ENCODE measurements around the gene VCAM1.

Gene VCAM1

DNA sequence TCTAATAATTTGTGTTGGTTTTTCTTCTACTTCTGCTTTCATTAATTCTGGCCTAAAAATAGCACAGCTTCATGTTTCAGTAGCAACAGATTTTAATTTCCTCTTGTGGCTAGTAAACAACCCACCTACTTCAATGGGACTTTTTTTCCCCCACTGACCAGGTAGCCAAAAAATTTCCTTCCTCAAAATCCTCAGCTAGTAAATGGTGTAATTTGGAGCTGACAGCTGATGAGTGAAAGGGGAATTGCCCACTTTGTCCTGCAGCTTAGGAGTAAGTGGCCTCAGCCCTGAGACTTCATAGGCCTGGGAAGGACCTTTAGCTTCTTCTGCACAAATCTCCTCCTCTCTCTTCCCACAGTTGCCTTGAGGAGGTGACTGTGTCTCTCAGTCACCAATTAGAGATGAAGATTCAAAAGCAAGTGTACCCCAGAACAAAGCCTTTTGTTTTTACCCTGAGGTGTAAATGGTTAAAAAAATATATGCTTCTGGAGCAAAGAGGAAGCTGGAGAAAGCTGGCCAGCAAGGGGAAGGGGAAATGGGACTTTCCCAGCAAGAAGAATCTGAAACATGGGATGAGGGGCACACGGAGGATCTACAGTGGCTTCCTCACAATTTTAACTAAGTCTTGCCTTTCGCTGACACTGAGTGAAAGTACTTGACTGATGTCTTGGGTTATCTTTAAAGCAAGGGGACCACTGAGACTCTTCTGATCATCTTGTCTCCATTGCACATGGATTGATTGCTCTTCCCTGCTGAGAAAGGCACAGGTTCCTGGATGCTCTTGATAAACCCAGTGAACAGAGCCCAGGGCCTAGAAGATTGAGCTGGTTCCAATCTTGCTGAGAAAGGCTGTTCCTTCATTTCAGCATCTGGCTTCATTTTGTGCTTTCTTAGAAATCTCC is 35.8 kb upstream of the VCAM1 start:
- H3K27ac ChIP-seq (ENCODE audit: low read depth, low read length) = peak overlapping the region; percentile 73
- no peak for TF ChIP-seq CTCF (IDR thresholded peaks at IDR 0.05; ENCODE audit: low read depth, low read length, poor library complexity, severe bottlenecking)
- no peak for TF ChIP-seq EZH2phosphoT487 (IDR thresholded peaks at IDR 0.05; ENCODE audit: borderline replicate concordance, low read length)
- H3K36me3 ChIP-seq (ENCODE audit: control insufficient read depth, low read length) = no peaks in the 10 kb centered on the region
- peaks cover 23% of the 10 kb centered on the region for H3K4me1 ChIP-seq (ENCODE audit: control insufficient read depth, low read length)
- H3K79me2 ChIP-seq (ENCODE audit: control insufficient read depth, low read length) = no peaks in the 10 kb centered on the region
- peak overlapping the region; percentile 76 for H3K4me2 ChIP-seq (ENCODE audit: low read length)
- no peaks in the 10 kb centered on the region for H3K27me3 ChIP-seq (ENCODE audit: control insufficient read depth, low read length)
- H3K9me2 ChIP-seq (replicated peaks; ENCODE audit: control insufficient read depth, low read length) = no peaks in the 10 kb centered on the region
- no peaks in the 10 kb centered on the region for H3K9me3 ChIP-seq (ENCODE audit: control insufficient read depth, insufficient read depth, low read length)
- H3K4me3 ChIP-seq (ENCODE audit: low read length) = peak overlapping the region; percentile 59
- H4K20me1 ChIP-seq (ENCODE audit: control insufficient read depth, insufficient read depth, low read depth, low read length) = no peaks in the 10 kb centered on the region
- H3F3A ChIP-seq (ENCODE audit: control insufficient read depth, insufficient read depth) = no peaks in the 10 kb centered on the region

DNA sequence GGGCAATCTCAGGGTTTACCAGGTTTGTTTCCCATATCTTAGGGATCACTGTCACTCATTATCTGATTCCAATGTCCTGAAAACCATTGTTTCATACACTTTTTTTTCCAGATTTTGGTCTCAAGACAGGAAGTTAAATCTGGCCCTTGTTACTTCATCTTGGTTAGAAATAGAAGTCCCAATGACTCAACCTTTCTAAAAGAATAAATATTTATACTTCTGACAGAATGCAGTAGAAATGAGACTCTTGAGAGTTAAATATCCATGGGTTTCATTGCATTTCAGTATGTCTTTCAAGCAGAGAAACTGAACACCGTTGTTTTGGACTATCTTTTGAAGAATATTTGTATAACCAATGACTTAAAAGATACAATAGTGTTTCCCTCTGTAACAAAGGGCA is 19.8 kb upstream of the VCAM1 start:
- no peaks in the 10 kb centered on the region for H3F3A ChIP-seq (ENCODE audit: control insufficient read depth, insufficient read depth)
- no peaks in the 10 kb centered on the region for H3K4me1 ChIP-seq (ENCODE audit: control insufficient read depth, low read length)
- H3K9me2 ChIP-seq (replicated peaks; ENCODE audit: control insufficient read depth, low read length) = no peaks in the 10 kb centered on the region
- H3K4me2 ChIP-seq (ENCODE audit: low read length) = no peak overlapping the region
- no peaks in the 10 kb centered on the region for H3K79me2 ChIP-seq (ENCODE audit: control insufficient read depth, low read length)
- no peaks in the 10 kb centered on the region for H3K9me3 ChIP-seq (ENCODE audit: control insufficient read depth, insufficient read depth, low read length)
- no peak overlapping the region for H3K27ac ChIP-seq (ENCODE audit: low read depth, low read length)
- no peaks in the 10 kb centered on the region for H3K36me3 ChIP-seq (ENCODE audit: control insufficient read depth, low read length)
- H3K27me3 ChIP-seq (ENCODE audit: control insufficient read depth, low read length) = no peaks in the 10 kb centered on the region
- no peaks in the 10 kb centered on the region for H4K20me1 ChIP-seq (ENCODE audit: control insufficient read depth, insufficient read depth, low read depth, low read length)
- TF ChIP-seq CTCF (IDR thresholded peaks at IDR 0.05; ENCODE audit: low read depth, low read length, poor library complexity, severe bottlenecking) (no peak), EZH2phosphoT487 (IDR thresholded peaks at IDR 0.05; ENCODE audit: borderline replicate concordance, low read length) (no peak)
- H3K4me3 ChIP-seq (ENCODE audit: low read length) = no peak overlapping the region

DNA sequence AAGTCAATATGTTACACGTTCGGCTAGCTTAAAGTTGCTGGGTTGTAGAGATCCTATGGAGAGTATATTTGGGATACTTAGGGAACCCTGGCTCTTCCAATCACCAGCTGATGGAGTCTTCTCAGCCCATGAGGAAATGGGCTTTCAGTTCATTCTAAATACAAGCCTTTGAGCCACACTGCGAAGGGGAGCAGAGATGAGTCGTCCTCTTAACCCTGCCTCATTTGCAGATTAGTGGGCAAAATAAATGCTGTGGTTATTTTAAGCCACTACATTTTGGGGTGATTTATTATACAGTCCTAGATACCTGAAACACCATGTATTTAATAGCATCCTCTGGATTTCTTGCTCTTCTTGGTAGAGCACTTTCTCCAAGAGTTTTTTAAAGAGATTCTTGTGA is 19.0 kb upstream of the VCAM1 start:
- no peaks in the 10 kb centered on the region for H3K9me3 ChIP-seq (ENCODE audit: control insufficient read depth, insufficient read depth, low read length)
- no peaks in the 10 kb centered on the region for H3F3A ChIP-seq (ENCODE audit: control insufficient read depth, insufficient read depth)
- no peaks in the 10 kb centered on the region for H3K27me3 ChIP-seq (ENCODE audit: control insufficient read depth, low read length)
- no peaks in the 10 kb centered on the region for H3K9me2 ChIP-seq (replicated peaks; ENCODE audit: control insufficient read depth, low read length)
- no peaks in the 10 kb centered on the region for H3K36me3 ChIP-seq (ENCODE audit: control insufficient read depth, low read length)
- H3K4me2 ChIP-seq (ENCODE audit: low read length) = no peak overlapping the region
- TF ChIP-seq EZH2phosphoT487 (IDR thresholded peaks at IDR 0.05; ENCODE audit: borderline replicate concordance, low read length) (no peak), CTCF (IDR thresholded peaks at IDR 0.05; ENCODE audit: low read depth, low read length, poor library complexity, severe bottlenecking) (no peak)
- no peaks in the 10 kb centered on the region for H3K4me1 ChIP-seq (ENCODE audit: control insufficient read depth, low read length)
- H3K4me3 ChIP-seq (ENCODE audit: low read length) = no peak overlapping the region
- H4K20me1 ChIP-seq (ENCODE audit: control insufficient read depth, insufficient read depth, low read depth, low read length) = no peaks in the 10 kb centered on the region
- H3K79me2 ChIP-seq (ENCODE audit: control insufficient read depth, low read length) = no peaks in the 10 kb centered on the region
- H3K27ac ChIP-seq (ENCODE audit: low read depth, low read length) = no peak overlapping the region
